HCT116 (cell line): Measurements from ENCODE around the gene SLC44A1. TPM values are rescaled to one million over a fixed set of nuclear protein-coding genes. Genes with fewer than 3 reads are reported as not detected.

Experiments
- ATAC-seq: fragments of 200-7000 bp; cut with Tn5 transposase; 2 replicates; pipeline ENCODE4 v1.9.1; 2020; ENCODE audit warnings: mild to moderate bottlenecking, moderate library complexity
- BruUV-seq: library from RNA; stranded (reverse); fragments of 400-500 nt; replicated peaks from 2 replicates; lab custom pipeline; 2021; lab: Mats Ljungman, UMichigan
- CTCF ChIA-PET: fragments of 300-600 bp; sonication (Branson Sonifier 250); formaldehyde crosslinking; loops from one replicate; lab custom pipeline; 2021; ENCODE audit warnings: antibody characterized with exemption; lab: Charles Lee
- POLR2A ChIA-PET: fragments of 300-600, 350-600 bp; sonication (Branson Sonifier 250); formaldehyde crosslinking; loops from one replicate; lab custom pipeline; 2021; ENCODE audit warnings: antibody characterized with exemption; lab: Charles Lee
- RAD21 ChIA-PET, 2 experiments: fragments of 300-600 bp; sonication (Branson Sonifier 250); formaldehyde crosslinking; loops; one replicate each; lab custom pipeline; 2023; ENCODE audit warnings: low total read pairs in 2 of 2; ENCODE audit not compliant: uncharacterized antibody in 2 of 2, unreplicated experiment in 2 of 2, low non-redundant PET in 1 of 2; lab: Charles Lee
- DNase-seq: peaks from one replicate; pipeline ENCODE4 v3.0.0-alpha.2; 2010; ENCODE audit warnings: low read depth, low spot score
- H2AFZ ChIP-seq: fragments of 200-600 bp; shearing (Covaris generic), sonication (generic); 2 replicates; pipeline ENCODE4 v1.6.1; 2017; ENCODE audit warnings: low read depth, mixed run types, mixed read lengths, antibody characterized with exemption, low read length; ENCODE audit not compliant: poor library complexity, severe bottlenecking
- H3K27ac ChIP-seq: 2 replicates; pipeline ENCODE4 v1.5.1; 2012; ENCODE audit warnings: low read depth, low read length
- H3K27me3 ChIP-seq: fragments of 200-600 bp; sonication (generic); 2 replicates; pipeline ENCODE4 v1.6.1; 2016; ENCODE audit warnings: mixed run types, low read length, mixed read lengths; ENCODE audit not compliant: insufficient read depth
- H3K36me3 ChIP-seq, 2 experiments: fragments of 200-500 bp in 1 of 2; fragments of 200-600 bp in 1 of 2; sonication (Bioruptor generic) in 1 of 2; sonication (generic) in 1 of 2; 2 replicates each; pipeline versions ENCODE4 v1.5.1 to v1.6.1; 2014 to 2016; ENCODE audit warnings: low read length in 2 of 2, inconsistent platforms in 1 of 2, mixed read lengths in 1 of 2, mixed run types in 1 of 2; ENCODE audit not compliant: insufficient read depth in 2 of 2, control insufficient read depth in 1 of 2
- H3K4me1 ChIP-seq, 2 experiments: fragments of 200-600 bp in 1 of 2; sonication (generic) in 1 of 2; 2 replicates each; pipeline versions ENCODE4 v1.5.1 to v1.6.1; 2012 to 2017; ENCODE audit warnings: low read length in 2 of 2, inconsistent platforms in 1 of 2, mild to moderate bottlenecking in 1 of 2, mixed read lengths in 1 of 2, mixed run types in 1 of 2, moderate library complexity in 1 of 2; ENCODE audit not compliant: insufficient read depth in 2 of 2, control insufficient read depth in 1 of 2
- H3K4me2 ChIP-seq: fragments of 200-600 bp; sonication (generic); 2 replicates; pipeline ENCODE4 v1.6.1; 2017; ENCODE audit warnings: mixed run types, low read length, mixed read lengths
- H3K4me3 ChIP-seq, 2 experiments: fragments of 200-600 bp in 1 of 2; sonication (generic) in 1 of 2; replicated peaks in 1 of 2; 2 replicates each; pipeline ENCODE4 v1.5.1; 2011 to 2016; ENCODE audit warnings: low read length in 2 of 2, control low read depth in 1 of 2, low read depth in 1 of 2, mild to moderate bottlenecking in 1 of 2, mixed read lengths in 1 of 2, mixed run types in 1 of 2
- H3K79me2 ChIP-seq: fragments of 200-600 bp; sonication (generic); 2 replicates; pipeline ENCODE4 v1.6.1; 2017; ENCODE audit warnings: mild to moderate bottlenecking, mixed run types, low read length, moderate library complexity, mixed read lengths; ENCODE audit not compliant: insufficient read depth
- H3K9ac ChIP-seq: fragments of 200-600 bp; sonication (generic); 2 replicates; pipeline ENCODE4 v1.6.1; 2016; ENCODE audit warnings: low read length, mixed read lengths
- H3K9me2 ChIP-seq: fragments of 200-600 bp; sonication (generic), shearing (Covaris generic); 2 replicates; pipeline ENCODE4 v1.6.1; 2017; ENCODE audit warnings: mixed run types, mild to moderate bottlenecking, moderate library complexity; ENCODE audit not compliant: insufficient read depth
- H3K9me3 ChIP-seq, 2 experiments: fragments of 200-500 bp in 1 of 2; fragments of 200-600 bp in 1 of 2; sonication (Bioruptor generic) in 1 of 2; sonication (generic) in 1 of 2; 2 replicates each; pipeline ENCODE4 v1.6.1; 2014 to 2017; ENCODE audit warnings: low read length in 2 of 2, mixed read lengths in 2 of 2, inconsistent platforms in 1 of 2, low read depth in 1 of 2, mild to moderate bottlenecking in 1 of 2, mixed run types in 1 of 2, moderate library complexity in 1 of 2; ENCODE audit not compliant: control insufficient read depth in 1 of 2, insufficient read depth in 1 of 2
- H4K20me1 ChIP-seq: fragments of 200-600 bp; sonication (generic), shearing (Covaris generic); 2 replicates; pipeline ENCODE4 v1.6.1; 2017; ENCODE audit warnings: mixed run types, mild to moderate bottlenecking, moderate library complexity; ENCODE audit not compliant: insufficient read depth
- EGR1 ChIP-seq: IDR thresholded peaks from 2 replicates; pipeline ENCODE4 v1.6.1; 2012; ENCODE audit warnings: low read depth
- ELF1 ChIP-seq: IDR thresholded peaks from 2 replicates; pipeline ENCODE4 v1.6.1; 2012; ENCODE audit warnings: low read depth, borderline replicate concordance
- JUND ChIP-seq: IDR thresholded peaks from 2 replicates; pipeline ENCODE4 v1.6.1; 2012
- MAX ChIP-seq: IDR thresholded peaks from 2 replicates; pipeline ENCODE4 v1.6.1; 2012
- POLR2AphosphoS5 ChIP-seq: IDR thresholded peaks from 2 replicates; pipeline ENCODE4 v1.6.1; 2011; ENCODE audit warnings: mild to moderate bottlenecking, low read depth, low read length, moderate library complexity
- REST ChIP-seq: IDR thresholded peaks from 2 replicates; pipeline ENCODE4 v1.6.1; 2012; ENCODE audit warnings: low read depth
- SP1 ChIP-seq: IDR thresholded peaks from 2 replicates; pipeline ENCODE4 v1.6.1; 2012; ENCODE audit warnings: low read depth
- SRF ChIP-seq: IDR thresholded peaks from 2 replicates; pipeline ENCODE4 v1.6.1; 2012; ENCODE audit warnings: low read depth
- ZNF274 ChIP-seq: fragments of 200-500 bp; sonication (Bioruptor generic); IDR thresholded peaks from 2 replicates; pipeline ENCODE4 v1.6.1; 2014; ENCODE audit warnings: mild to moderate bottlenecking, low read depth, low read length, inconsistent platforms
- intact Hi-C: fragments of 100-400 bp; cut with micrococcal nuclease; formaldehyde crosslinking; loops from 2 replicates; pipeline ENCODE4 v1.10.0; 2022
- total RNA-seq: library from RNA; stranded (reverse); gene quantifications from one replicate; pipeline ENCODE4 v1.2.1, GENCODE V29; 2021; ENCODE audit not compliant: unreplicated experiment

Gene SLC44A1
- total RNA-seq, 1 experiment from 2014 or later: 44.1 TPM

- no peaks in the 10 kb centered on the region for H3K36me3 ChIP-seq
- H3K4me2 ChIP-seq: no peak overlapping the region
- no peak overlapping the region for H3K27ac ChIP-seq
- BruUV-seq: no TSS peak
- intact Hi-C loops: no loop called here
- no peak for ATAC-seq
- no peak overlapping the region for H3K4me3 ChIP-seq
- H3K9me2 ChIP-seq: no peaks in the 10 kb centered on the region
- 0 out of 2 replicates have a peak, but pooled peaks cover 4% of the 10 kb centered on the region for H4K20me1 ChIP-seq
- no peaks in the 10 kb centered on the region for H3K27me3 ChIP-seq
- no peak overlapping the region for H3K9ac ChIP-seq
- ChIA-PET RAD21 (interaction anchor here in 1 of 2 experiments (0.7 kb wide), 1 partner anchor 186 kb away, joined by 7 read pairs; no protein-coding TSS in a partner anchor), CTCF (no interaction called here), POLR2A (no interaction called here)
- no peaks in the 10 kb centered on the region for H3K4me1 ChIP-seq
- H2AFZ ChIP-seq: no peak overlapping the region
- H3K9me3 ChIP-seq: no peaks in the 10 kb centered on the region
- 0 out of 2 replicates have a peak, but pooled peaks cover 6% of the 10 kb centered on the region for H3K79me2 ChIP-seq
- DNase-seq: no peak
- TF ChIP-seq JUND (no peak), ELF1 (no peak), POLR2AphosphoS5 (no peak), REST (no peak), SP1 (no peak), EGR1 (no peak), ZNF274 (no peak), SRF (no peak), MAX (no peak)
Measured at GRCh38 chr9:105485131-105485530, 240.7 kb downstream of the SLC44A1 start.

Other genes starting within 250 kb of the SLC44A1 start
- 5.5 TPM for gene FSD1L, start 203.4 kb downstream of the SLC44A1 start, total RNA-seq